ENCODE results near the gene ENDOD1. TPM values are rescaled to one million over a fixed set of nuclear protein-coding genes. Genes with fewer than 3 reads are reported as not detected.

Gene ENDOD1
- total RNA-seq, 1 donor from 2014 or later: 64.8 TPM

DNA sequence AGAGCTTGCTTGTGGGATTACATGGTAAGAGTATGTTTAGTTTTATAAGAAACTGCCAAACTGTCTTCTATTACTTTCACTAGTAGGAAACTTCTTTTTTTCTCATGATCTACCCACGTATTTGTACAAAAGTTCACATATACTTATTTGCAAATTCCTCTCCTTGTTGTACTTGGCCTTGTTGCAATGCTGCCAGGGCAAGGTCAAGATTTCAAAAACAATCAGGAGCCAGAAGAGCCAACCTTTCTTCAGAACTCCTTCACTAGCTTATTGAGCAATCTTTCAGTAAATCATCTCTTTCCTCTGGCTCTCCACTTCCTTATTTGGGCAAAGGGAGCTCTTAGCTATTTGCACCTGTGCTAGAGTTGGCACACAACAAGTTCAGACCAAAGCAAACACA, 13.2 kb upstream of the ENDOD1 start:
- DNase-seq (ENCODE audit: low read depth): no peak

DNA sequence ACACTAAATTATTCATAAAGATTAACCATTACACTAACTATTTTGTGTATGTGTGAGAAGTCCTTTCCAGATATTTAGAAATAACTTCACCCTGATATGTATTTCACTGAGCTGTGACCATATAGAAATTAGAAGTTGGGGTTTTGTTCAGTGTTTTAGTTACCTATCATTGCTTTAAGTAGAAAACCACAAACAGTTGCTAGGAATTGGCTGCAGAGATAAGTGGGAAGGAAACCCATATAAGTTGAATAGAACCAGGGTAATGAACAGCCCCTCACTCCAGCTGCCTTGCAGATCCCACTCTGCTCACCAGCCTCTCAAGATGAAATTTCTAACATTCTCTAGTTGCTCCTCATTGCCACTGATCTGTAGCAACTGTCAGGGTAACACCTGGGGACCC, 12.7 kb upstream of the ENDOD1 start:
- no peak for DNase-seq (ENCODE audit: low read depth)

DNA sequence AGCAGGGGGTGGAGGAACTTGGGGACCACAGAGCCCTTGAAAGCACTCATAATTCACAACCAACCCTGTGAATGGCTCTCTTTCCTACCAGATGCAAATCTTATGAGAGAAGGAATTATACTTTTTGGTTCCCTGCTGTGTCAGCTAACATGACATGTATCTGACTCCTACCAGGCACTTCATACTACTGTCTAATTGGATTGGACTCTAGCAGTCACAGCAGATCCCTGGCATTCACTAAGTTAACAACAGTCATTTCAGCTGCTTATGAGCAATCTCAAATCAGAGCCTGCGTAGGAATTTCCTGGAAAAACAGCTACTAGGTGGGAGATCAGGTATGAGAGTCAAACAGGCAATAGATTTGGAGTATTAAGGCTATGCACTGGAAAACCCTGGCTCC, 11.1 kb upstream of the ENDOD1 start:
- DNase-seq (ENCODE audit: low read depth): no peak

DNA sequence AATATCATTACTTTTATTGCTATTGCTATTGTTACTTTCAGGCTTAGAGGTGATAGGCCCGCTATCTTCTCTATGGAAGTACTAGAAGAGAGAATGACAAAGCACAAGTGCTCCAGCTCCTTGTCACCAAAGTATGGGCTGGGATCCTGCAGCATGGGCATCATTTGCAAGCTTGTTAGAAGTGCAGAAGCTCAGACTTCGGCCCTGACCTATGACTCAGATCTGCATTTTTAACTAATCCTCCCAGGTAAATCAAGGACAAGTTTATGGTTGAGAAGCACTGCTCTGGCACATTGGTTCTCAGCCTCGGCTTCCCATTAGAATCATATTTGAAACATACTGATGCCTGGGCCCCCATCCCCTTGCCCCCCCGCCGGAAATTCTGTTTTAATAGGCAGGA, 8.6 kb upstream of the ENDOD1 start:
- no peak for DNase-seq (ENCODE audit: low read depth)

DNA sequence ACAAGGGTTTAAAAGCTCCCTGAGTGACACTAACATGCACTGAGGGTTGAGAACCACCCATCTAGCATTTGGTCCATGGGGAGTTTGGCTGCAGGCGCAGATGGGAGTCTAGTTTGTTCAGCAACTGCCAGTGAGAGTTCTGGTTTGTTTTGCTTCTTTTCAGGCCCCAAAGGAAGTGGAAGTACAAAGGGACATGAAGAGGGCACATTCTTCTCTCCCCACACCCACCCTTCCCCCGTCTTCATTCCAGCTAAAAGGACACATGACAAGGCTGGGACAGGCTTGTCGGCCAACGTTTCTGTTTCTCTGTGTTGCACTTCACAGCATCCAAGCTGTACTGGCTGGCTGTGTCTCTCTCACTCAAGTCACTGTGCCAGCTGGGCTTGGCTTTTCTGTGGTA, 8.2 kb upstream of the ENDOD1 start:
- DNase-seq (ENCODE audit: low read depth): no peak

DNA sequence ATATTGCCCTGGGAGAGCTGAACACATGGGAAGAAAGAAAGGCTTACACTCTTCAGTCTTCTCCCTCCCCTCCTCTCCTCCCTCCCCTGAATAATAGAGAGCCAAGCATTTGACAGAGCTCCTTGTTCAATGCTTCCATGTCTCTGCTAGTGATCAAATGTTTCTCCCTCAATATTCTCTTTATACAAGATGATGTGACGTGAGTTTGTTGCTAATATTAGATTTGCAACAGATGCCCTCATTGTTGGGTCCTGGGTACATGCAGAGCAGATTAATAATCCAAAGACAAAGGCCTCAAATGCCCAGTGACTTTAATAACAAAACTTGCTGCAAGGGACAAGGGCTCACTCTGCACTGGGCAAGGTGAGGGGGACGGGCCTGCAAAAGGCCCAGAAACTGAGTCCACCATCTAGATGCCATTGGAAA, 7.1 kb upstream of the ENDOD1 start:
- no peak for DNase-seq (ENCODE audit: low read depth)

DNA sequence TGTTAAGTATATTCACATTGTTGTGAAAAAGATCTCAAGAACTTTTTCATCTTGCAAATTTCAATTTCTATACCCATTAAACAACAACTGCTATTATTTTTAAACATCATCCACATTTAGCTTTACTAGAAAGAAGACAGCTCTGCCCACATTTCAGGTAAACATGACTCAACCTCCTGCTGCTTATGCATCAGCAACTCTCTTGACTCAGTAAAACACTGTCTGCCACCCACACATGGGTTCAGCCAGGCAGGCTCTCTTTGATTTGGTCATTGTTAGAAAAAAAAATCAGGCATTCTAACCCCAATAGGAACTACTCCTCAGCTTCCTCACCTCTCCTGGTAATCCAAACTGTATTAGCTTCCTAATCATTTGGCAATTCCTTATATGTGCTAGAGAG, 5.1 kb upstream of the ENDOD1 start:
- DNase-seq (ENCODE audit: low read depth): no peak

- no peak for DNase-seq (ENCODE audit: low read depth)
Measured at GRCh38 chr11:95085117-95085816, 4.4 kb upstream of the ENDOD1 start.

DNA sequence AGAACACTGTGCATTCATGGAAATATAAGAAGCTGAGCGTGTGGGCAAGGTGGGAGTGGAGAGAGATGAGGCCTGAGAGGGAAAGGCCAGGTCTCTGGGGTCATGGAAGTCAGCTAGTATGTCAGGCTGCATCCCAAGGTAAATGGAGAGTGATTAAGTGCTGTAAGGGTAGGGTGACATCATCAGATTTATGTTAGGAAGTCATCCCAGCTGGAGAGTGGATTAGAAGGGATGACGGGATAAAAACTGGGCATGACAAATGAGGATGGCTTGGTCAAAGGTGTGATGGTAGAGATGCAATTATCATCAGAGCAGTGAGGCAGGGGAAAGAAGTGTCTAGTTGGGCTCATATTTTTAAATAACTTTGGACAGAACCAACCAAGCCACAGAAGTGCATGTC, 3.5 kb upstream of the ENDOD1 start:
- no peak for DNase-seq (ENCODE audit: low read depth)

GRCh38 chr11:95086836-95087570, 2.6 kb upstream of the ENDOD1 start:
- DNase-seq (ENCODE audit: low read depth): no peak

- no peak for DNase-seq (ENCODE audit: low read depth)
Measured at GRCh38 chr11:95088946-95089619, 563 bp upstream of the ENDOD1 start.

DNA sequence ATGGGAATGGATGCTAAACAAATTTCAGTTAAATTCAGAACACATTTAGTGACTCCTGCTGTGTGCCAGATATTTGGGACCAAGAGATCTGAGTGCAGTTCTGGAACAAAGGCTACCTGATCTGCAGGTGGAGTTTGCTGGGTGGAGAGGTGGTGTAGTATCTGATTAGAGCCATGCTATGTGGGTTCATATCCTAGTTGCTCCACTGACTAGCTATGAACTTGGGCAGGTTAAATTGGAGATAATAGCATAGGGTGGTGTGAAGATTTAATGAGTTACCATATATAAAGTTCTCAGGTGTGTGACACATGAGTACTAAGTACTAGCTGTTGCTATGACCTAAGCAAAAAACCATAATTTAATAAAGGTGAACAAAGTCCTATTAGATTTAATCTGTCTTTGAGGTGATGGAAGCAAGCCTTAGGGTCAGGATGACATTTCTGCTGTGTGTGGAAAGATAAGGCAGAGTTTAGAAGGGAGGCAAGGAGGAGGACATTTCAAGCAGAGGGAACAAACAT, 2.1 kb downstream of the ENDOD1 start:
- DNase-seq (ENCODE audit: low read depth): no peak

DNA sequence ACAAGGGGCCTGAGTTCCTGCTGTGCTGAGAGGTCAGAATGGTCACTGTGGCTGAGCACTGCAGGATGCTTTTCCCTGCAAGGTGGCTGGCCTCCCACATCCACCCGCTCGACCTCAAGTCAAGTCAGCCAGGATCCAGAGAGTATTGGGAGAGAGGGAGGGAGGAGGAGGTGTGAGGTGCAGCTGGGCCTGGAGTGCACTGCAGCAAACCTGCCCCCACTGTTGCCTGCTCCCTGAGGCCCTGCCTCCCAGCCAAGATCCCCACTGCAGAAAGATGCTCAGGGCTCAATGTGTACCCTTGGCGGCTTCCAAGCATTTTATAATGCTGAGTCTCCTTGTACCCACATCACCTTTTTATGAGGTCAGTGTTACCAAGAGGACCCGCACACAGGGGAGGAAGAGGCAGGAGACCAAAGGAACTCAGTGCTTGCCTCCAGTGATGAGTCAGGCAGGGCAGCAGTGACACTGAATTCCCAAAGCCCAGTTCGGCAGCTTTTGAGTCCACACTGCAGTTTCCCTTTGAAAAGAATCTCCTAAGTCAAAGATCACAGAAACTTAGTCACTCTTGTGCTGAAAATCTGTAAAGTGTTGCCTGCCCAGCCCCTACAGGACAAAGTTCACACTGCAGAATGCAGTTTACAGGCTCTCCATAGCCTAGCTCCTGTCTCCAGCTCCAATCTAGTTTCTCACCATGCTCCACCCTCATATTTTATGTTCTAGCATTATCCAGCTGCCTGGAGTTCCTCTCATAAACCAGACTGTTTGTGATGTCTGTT, 3.1 kb downstream of the ENDOD1 start:
- DNase-seq (ENCODE audit: low read depth): peak; percentile 34

DNA sequence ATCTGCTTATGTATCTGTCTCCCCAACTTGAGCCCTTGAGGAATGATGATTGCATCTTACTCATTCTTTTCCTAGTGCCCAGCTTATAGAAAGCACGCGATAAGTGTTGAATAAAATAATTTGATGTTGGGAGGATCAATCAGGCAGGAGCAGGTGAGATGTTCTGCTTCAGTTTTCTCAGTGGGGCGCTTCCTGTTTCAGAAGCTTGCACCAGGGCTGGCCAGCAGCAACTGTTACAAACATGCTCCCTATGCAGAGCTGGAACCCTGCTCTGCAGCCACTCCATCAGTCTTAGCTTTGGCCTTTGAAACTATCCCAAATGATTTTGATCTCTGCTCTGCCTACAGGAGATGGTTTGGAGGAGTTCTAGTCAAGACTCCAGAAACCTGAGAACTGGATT, 3.9 kb downstream of the ENDOD1 start:
- no peak for DNase-seq (ENCODE audit: low read depth)

DNA sequence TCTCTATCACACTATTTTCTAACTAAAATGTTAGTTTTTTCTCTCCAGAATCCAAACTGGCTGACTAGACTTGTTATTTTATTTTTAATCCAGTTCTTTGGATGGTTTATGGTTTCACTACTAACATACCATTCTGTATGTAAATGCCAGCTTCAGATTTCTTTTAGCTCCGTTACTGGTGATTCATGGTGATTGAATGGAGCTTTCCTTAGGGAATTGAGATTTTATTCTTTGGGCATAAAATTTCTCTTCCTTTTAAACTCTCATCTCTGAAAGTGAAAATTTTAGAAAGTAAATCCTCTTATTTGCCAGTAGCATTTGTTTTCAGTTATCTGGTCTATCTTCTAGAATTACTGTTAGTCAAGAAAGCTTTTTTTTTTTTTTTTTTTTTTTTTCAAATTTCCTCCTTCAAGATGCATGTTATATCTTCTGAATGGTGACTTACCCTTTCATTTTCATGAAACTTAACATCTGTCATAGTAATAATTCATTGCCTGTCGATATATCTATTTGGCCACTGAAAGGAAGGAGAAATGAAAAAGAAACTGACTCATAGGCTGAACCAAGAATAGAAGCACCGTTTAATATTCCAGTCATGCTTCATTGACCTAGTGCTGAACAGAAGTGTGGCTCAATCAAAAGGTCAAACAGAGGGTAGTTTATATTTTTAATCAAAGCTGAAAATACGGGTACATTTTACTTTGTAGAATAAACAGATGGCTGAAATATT, 6.4 kb downstream of the ENDOD1 start:
- peak; percentile 72 for DNase-seq (ENCODE audit: low read depth)

DNA sequence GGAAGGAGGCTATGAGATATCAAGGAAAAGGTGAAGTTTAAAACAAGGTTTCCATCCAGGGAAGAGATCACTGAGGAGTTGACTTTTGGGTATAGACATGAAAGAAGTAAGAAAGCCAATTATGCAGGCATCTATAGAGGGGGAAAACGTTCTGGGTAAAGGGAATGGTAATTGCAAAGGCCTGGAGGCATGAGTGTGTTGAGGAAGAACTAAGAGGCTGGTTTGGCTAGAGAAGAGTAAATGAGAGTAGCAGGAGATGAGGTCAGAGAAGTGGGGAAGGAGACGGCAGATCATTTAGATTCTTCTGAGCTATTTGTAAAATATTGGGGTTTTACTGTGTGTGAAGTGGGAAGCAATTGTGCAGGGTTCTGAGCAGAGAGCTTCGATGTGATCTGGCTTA, 7.6 kb downstream of the ENDOD1 start:
- DNase-seq (ENCODE audit: low read depth): no peak

- no peak for DNase-seq (ENCODE audit: low read depth)
Measured at GRCh38 chr11:95098826-95099225, 9.2 kb downstream of the ENDOD1 start.

DNA sequence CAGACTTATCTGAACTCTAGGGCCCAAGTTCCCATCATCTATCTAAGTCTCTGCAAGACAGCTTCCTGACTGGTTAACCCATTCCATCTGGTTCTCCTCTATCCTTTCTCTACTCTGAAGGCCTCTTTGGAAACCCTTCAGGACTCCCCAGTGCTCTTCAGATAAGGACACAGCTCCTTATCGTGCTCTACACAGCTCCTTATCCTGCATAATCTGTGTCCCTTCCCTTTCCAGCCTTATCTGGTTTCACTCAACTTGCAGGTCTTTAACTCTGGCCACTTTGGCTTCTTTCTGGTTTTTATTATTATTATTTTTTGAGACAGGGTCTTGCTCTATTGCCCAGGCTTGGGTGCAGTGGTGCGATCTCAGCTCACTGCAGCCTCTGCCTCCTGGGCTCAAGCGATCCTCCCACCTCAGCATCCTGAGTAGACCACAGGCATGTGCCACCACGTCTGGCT, 10.6 kb downstream of the ENDOD1 start:
- no peak for DNase-seq (ENCODE audit: low read depth)

GRCh38 chr11:95100856-95101507, 11.3 kb downstream of the ENDOD1 start:
- peak; percentile 87 for DNase-seq (ENCODE audit: low read depth)

- DNase-seq (ENCODE audit: low read depth): peak; percentile 48
Measured at GRCh38 chr11:95101935-95102334, 12.3 kb downstream of the ENDOD1 start.
